BJ (cell line): Measurements from ENCODE around the gene MRPL36. TPM values are rescaled to one million over a fixed set of nuclear protein-coding genes. Genes with fewer than 3 reads are reported as not detected.
"Not testable (repeated sequence)": the region's sequence is repeated elsewhere in the genome, so short reads cannot be mapped to it uniquely, and the experiment has no call there.

ENCODE experiments used
- CTCF ChIA-PET: fragments of 350-600 bp; formaldehyde crosslinking; extraction: SDS; loops from one replicate; lab custom pipeline; 2021; ENCODE audit warnings: antibody characterized with exemption, inconsistent platforms; lab: Yijun Ruan, JAX
- POLR2A ChIA-PET: fragments of 300-600 bp; sonication (Branson Sonifier 250); formaldehyde crosslinking; extraction: SDS; loops from one replicate; lab custom pipeline; 2021; ENCODE audit warnings: antibody characterized with exemption; lab: Charles Lee
- DNase-seq: peaks from one replicate; pipeline ENCODE4 v3.0.0-alpha.2; 2011; ENCODE audit warnings: low read depth
- H3K27me3 ChIP-seq: 2 replicates; pipeline ENCODE4 v1.6.0; 2011; ENCODE audit warnings: low read length; ENCODE audit not compliant: control insufficient read depth, insufficient read depth
- H3K36me3 ChIP-seq: 2 replicates; pipeline ENCODE4 v1.5.1; 2011; ENCODE audit warnings: low read length; ENCODE audit not compliant: control insufficient read depth, insufficient read depth
- H3K4me3 ChIP-seq: 2 replicates; pipeline ENCODE4 v1.5.1; 2011; ENCODE audit warnings: low read depth, mild to moderate bottlenecking, control low read depth, low read length
- polyA plus RNA-seq: library from polyadenylated mRNA; depleted of rRNA; stranded (reverse); fragments of >200 nt; gene quantifications from 2 replicates; pipeline ENCODE4 v1.2.3, GENCODE V29; 2011
- TF ChIP-seq, protein P1 (sequence below): IDR thresholded peaks from 2 replicates; pipeline ENCODE4 v1.5.1; 2011; ENCODE audit warnings: low read depth, mild to moderate bottlenecking, control low read depth, inconsistent platforms, low read length, moderate library complexity; ENCODE audit not compliant: insufficient read depth

Gene MRPL36
- polyA plus RNA-seq, 1 experiment = 67.9 TPM

DNA sequence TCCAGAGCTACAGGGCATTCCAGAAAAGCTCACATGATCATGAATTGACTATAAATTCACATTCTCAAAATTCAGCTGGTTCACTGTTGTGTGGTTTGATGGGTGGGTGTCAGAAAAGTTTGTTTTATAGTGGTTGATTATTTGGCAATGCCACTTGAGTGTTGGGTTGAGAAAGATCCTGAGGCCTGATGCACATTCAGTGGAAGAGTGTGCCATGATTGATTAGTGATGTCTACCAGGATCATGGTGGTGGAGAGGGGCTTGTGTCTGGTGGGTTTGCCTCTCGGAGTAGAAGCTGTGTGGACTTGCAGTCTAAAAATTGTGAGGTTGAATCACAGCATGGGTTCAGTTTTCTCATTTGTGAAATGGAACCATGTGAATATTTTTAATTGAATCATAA is 3.6 kb upstream of the MRPL36 start:
- Histone ChIP-seq H3K27me3 (no peaks in the 10 kb centered on the region), H3K36me3 (peaks cover 23% of the 10 kb centered on the region), H3K4me3 (no peak overlapping the region)
- no peak for DNase-seq
- CTCF ChIA-PET = interaction anchor here (1.3 to 2.7 kb wide), 2 partner anchors 30 to 39 kb away, joined by 3 to 8 read pairs; no protein-coding TSS in a partner anchor
- POLR2A ChIA-PET = no interaction called here
- TF ChIP-seq, protein P1, sequence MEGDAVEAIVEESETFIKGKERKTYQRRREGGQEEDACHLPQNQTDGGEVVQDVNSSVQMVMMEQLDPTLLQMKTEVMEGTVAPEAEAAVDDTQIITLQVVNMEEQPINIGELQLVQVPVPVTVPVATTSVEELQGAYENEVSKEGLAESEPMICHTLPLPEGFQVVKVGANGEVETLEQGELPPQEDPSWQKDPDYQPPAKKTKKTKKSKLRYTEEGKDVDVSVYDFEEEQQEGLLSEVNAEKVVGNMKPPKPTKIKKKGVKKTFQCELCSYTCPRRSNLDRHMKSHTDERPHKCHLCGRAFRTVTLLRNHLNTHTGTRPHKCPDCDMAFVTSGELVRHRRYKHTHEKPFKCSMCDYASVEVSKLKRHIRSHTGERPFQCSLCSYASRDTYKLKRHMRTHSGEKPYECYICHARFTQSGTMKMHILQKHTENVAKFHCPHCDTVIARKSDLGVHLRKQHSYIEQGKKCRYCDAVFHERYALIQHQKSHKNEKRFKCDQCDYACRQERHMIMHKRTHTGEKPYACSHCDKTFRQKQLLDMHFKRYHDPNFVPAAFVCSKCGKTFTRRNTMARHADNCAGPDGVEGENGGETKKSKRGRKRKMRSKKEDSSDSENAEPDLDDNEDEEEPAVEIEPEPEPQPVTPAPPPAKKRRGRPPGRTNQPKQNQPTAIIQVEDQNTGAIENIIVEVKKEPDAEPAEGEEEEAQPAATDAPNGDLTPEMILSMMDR = no peak

DNA sequence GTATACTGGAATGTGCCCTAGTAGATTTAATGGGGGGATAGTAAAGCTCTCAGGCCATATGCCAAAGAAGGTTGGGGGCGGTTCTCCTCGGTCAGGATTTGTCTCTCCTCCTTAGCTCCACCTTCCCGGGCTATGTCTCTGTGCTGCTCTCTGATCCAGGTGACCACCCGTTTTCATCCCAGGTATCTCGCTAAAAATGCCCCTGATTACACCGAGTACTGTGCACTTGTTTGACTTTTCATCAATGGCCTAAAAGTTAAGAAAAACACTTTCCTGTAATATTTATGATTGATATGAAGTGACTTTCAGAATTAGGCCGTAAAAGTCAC is 2.3 kb upstream of the MRPL36 start:
- no peaks in the 10 kb centered on the region for H3K27me3 ChIP-seq
- H3K36me3 ChIP-seq = peaks cover 28% of the 10 kb centered on the region
- TF ChIP-seq, protein P1 = no peak
- H3K4me3 ChIP-seq = peak overlapping the region; percentile 90
- CTCF ChIA-PET = interaction anchor here (0.6 to 2.7 kb wide), 2 partner anchors 38 to 260 kb away, joined by 4 to 8 read pairs; no protein-coding TSS in a partner anchor
- POLR2A ChIA-PET = no interaction called here
- DNase-seq = no peak

DNA sequence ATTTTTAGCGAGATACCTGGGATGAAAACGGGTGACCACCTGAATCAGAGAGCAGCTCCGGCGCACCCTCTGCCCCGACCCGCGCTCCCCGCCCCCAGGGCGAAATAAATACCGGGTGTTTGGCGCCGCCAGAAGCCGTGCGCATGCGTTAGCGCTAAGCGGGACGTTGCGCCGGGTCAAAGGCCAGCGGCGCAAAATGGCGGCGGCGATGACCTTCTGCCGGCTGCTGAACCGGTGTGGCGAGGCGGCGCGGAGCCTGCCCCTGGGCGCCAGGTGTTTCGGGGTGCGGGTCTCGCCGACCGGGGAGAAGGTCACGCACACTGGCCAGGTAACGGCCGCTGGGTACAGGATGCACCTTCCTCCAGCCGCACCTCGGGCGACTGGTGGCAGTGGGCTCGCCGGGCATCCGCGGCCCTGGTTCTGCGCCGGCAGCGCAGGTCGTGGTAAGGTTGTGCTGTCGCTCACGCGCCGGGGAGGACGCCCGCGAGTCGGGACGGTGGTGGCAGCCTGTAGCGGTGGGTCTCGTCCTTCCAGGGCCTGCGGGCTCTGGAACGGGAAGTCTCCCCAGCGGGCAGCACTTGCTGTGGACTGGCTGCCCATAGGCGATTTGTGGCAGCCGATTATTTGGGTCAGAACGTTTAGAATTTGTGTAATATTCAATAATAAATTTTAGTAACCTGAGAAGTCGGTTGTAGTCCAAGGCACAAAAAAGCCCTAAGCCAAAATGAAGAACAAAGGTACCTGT is 1.8 kb upstream of the MRPL36 start, which contains the start of gene NDUFS6:
Gene NDUFS6, plus strand, starts transcription at position 186 of the 745 bp plus-strand sequence. Its CDS starts 11 bp downstream, at position 197.
- H3K36me3 ChIP-seq = peaks cover 31% of the 10 kb centered on the region
- TF ChIP-seq, protein P1 = no peak
- no peaks in the 10 kb centered on the region for H3K27me3 ChIP-seq
- ChIA-PET POLR2A (no interaction called here), CTCF (interaction anchor here (0.6 to 2.7 kb wide), 2 partner anchors 37 to 261 kb away, joined by 4 to 8 read pairs; no protein-coding TSS in a partner anchor)
- H3K4me3 ChIP-seq = peak within 1 kb of the TSS; percentile 90
- no peak for DNase-seq

DNA sequence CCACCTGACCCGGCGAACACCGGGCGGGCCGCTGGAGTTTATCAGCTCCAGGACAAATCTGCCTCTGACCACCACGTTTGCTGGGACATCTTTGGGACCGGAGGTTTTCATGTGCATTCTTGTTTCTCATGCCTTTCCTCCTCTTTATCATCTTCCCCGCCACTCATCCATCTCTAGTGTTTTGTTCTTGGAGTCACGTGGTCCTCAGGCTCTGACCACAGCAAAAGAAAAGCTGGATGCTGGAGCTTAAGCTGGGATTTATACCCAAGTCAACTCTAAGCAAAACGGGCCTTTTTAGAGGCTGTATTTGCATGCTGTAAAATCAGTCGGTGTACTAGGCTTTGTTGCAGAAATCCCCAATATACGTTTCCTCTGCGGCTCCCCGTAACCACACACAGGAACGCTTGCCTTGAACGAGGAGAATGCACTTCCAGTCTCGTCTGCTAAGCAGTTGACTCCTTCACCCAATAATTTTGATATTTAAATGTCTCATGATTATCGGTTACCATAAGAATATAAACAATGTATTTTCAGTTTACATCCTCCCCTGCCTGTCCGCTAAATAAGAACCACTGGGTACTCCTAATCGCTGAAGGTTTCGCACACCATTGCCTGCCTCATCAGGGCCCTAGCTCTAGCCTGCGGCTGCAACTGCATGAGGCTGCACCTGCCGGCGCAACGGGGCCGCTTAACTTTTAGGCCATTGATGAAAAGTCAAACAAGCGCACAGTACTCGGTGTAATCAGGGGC is 1.0 kb upstream of the MRPL36 start:
- no peak for DNase-seq
- ChIA-PET POLR2A (no interaction called here), CTCF (interaction anchor here (1.4 kb wide), 1 partner anchor 37 kb away, joined by 3 read pairs; no protein-coding TSS in a partner anchor)
- TF ChIP-seq, protein P1 = no peak
- Histone ChIP-seq H3K36me3 (peaks cover 29% of the 10 kb centered on the region), H3K4me3 (peak overlapping the region; percentile 90), H3K27me3 (no peaks in the 10 kb centered on the region)

DNA sequence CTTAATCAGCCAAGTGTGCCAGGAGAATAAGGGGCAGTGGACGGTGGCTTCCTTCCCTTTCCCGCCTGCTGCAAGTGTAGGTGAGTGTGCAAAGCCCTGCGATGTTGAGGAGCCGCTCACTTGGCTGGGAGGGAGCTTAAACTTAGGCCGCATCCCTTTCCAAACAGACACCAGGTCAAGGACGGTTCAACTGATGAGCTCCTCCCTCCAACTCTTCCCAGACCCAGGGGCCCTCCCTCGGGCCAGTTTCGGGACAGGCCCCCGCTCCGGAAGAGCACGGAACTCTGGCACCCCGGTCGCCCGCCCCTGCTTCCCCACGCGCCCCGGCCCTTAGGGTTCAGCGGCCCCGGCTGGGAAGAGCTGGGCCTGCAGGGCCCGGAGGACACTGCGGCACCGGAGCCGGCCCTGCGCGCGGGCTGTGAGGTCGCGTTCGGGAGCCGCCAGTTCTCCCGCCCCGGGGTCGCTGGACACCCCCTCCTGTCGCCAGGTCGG is 481 bp downstream of the MRPL36 start:
- Histone ChIP-seq H3K4me3 (peak overlapping the region; percentile 90), H3K27me3 (no peaks in the 10 kb centered on the region), H3K36me3 (peaks cover 21% of the 10 kb centered on the region)
- no peak for DNase-seq
- TF ChIP-seq, protein P1 = no peak
- ChIA-PET POLR2A (no interaction called here), CTCF (interaction anchor here (0.7 to 1.0 kb wide), 3 partner anchors 29 to 842 kb away, joined by 3 read pairs; no protein-coding TSS in a partner anchor)

DNA sequence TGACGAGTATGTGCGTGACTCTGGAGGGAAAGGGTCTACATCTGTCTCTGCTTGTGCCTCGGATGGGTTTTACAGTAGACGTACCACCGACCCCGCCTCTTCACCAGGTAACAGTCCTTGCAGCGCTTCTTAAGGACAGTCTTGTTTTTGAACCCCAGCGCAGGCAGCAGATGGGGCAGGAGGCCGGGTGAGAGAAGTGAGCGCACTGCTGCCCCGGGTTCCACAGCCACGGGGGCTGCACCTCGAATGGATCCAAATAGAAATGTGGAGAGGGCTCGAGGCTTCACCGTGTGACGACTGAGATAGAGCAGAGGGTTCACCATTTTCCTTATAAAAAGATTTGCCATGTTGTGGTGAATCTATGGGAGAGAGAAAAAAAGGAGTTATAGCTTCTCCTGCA is 1.0 kb downstream of the MRPL36 start:
- CTCF ChIA-PET = interaction anchor here (0.7 to 1.4 kb wide), 3 partner anchors 30 to 35 kb away, joined by 3 to 5 read pairs (median 3); no protein-coding TSS in a partner anchor
- POLR2A ChIA-PET = not testable (repeated sequence)
- peaks cover 18% of the 10 kb centered on the region for H3K36me3 ChIP-seq

More for the DNA sequence above, 1.0 kb downstream of the MRPL36 start:
- DNase-seq, H3K27me3 ChIP-seq: not testable (repeated sequence)
- peak overlapping the region; percentile 90 for H3K4me3 ChIP-seq
